HK-2 (cell line): ENCODE results near the gene PRKAR2A.

Experiments used
- DNase-seq: peaks from one replicate; pipeline ENCODE4 v3.0.0-alpha.2; 2018; ENCODE audit not compliant: unreplicated experiment

Gene PRKAR2A

GRCh38 chr3:48847504-48848423 lies at the start of gene PRKAR2A:
TSS of gene PRKAR2A (minus strand) at chr3:48847874. CDS start at chr3:48847596, 278 bp downstream.
- DNase-seq = peak; percentile 77

DNA sequence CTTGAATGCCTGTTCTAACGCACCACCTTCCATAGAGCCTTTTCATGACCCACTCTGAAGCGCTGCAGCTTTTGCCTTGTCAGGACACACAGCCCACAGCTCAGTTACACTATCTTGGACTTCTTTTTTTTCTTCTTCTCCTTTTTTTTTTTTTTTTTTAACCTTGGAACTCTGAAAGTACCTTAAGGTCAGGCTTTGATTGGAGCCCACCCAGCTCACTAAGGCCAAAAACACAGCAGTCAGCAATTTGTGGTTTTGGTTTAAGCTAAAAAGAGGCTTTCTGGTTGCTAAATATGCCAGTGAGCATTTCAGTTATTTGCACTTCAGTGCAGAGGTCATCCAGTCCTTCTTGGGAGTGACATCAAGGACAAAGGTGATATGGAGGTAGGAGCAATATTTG lies 49.3 kb upstream of the PRKAR2A start:
- no peak for DNase-seq

DNA sequence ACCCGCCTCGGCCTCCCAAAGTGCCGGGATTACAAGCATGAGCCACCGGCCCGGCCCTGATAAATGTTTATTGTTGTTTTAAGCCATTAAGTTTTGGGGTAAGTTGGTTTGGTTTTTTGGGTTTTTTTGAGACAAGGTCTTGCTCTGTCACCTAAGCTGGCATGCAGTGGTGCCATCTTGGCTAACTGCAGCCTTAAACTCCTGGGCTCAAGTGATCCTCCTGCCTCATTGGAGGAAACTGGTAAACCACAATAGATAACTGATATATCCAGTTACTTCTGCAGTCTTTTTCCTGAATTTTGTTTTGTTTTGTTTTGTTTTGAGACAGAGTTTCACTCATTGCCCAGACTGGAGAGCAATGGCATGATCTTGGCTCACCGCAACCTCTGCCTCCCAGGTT lies 46.8 kb upstream of the PRKAR2A start:
- no peak for DNase-seq

GRCh38 chr3:48891606-48892005 lies 43.9 kb upstream of the PRKAR2A start:
- DNase-seq = no peak

GRCh38 chr3:48885753-48886152 lies 38.1 kb upstream of the PRKAR2A start:
- DNase-seq = no peak

DNA sequence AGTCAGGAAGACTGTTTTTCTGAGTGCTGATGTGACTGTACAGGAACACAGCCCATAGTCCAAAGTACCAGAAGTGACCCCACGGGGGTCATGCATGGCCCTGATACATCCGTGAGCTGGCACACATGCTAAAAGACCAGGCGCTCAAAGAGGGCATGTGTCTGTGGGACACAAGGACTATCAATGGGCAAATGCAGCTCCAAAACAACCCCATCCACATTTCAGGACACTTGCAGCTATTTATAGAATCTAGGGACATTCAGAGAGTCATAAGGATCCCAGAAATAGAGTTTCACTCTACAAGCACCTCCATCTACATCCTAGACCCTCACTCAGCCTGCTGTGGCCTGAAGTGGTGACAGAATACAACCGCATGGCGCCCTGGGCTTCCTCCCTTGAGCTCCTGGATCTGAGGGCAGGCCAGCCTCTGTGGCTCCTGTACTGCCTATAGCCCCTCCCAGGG lies 34.0 kb upstream of the PRKAR2A start:
- DNase-seq = no peak

GRCh38 chr3:48881006-48881405 lies 33.3 kb upstream of the PRKAR2A start:
- DNase-seq = no peak

- no peak for DNase-seq
These were observed 32.3 kb upstream of the PRKAR2A start for GRCh38 chr3:48879994-48880377.

DNA sequence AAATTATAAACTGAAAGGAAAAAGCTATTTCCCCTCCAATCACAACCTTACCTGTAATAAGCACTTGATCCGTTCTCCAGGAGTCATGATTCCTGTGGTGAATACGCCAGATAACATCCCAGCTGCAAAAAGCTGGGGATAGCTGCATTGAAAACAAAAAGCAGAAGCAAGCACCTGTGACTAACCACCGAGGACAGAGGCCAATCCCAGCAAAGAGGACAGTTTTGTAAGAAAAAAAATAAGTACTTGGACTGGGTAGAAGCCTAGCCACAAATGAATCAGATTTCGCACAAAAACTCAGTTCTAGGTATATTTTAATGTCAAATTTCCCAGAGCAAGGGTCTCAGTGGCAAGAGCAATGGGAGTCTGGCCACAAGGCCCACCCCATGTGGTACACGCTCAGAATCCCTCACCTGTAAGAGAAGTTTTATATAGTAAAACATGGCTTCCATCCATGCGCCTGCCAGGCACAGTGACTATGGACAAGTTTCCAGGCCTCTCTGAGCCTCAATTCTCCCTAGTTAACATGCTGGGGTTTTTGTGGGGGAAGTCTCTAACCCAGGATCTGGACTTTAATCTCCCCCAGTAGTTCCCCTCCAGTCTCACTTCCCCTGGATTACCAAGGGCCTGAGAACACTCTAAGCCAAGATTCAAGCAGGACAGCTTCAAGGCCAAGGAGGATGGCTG lies 31.8 kb upstream of the PRKAR2A start:
- no peak for DNase-seq

DNA sequence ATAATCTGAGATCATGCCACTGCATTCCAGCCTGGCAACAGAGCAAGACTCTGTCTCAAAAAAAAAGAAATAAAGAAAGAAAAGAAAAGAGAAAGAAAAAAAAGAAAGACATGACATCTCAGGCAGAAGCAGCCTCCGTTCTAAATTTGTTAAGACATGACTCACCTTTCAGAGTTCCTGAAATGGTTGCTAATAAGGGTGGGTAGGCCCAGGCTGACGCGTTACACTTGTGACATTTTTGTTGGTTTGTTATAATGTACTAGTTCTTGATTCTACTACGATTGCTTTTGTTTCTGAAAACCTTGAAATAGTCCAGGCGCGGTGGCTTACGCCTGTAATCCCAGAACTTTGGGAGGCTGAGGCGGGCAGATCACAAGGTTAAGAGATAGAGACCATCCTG lies 30.0 kb upstream of the PRKAR2A start:
- no peak for DNase-seq

- DNase-seq = no peak
These were observed 15.4 kb upstream of the PRKAR2A start for GRCh38 chr3:48863122-48863521.

GRCh38 chr3:48859206-48859605 lies 11.5 kb upstream of the PRKAR2A start:
- DNase-seq = no peak

- DNase-seq = no peak
These were observed 11.0 kb upstream of the PRKAR2A start for GRCh38 chr3:48858709-48859108.

DNA sequence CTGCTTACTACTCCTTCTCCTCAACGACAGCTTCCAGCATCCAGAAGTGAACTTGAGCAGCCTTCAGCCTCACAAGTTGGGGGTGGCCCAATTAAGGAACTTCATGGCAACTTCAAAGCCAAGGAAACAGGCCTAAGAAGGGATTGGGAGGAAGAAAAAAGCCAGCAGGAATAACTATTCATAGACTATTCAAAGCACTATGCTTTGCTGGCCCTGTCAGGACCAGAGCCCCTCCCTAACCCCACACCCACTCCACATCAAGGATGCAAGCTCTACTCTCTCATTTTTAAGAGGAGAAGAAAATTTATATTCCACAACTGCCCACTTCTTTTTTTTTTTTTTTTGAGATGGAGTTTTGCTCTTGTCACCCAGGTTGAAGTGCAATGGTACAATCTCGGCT lies 10.0 kb upstream of the PRKAR2A start:
- DNase-seq = no peak

DNA sequence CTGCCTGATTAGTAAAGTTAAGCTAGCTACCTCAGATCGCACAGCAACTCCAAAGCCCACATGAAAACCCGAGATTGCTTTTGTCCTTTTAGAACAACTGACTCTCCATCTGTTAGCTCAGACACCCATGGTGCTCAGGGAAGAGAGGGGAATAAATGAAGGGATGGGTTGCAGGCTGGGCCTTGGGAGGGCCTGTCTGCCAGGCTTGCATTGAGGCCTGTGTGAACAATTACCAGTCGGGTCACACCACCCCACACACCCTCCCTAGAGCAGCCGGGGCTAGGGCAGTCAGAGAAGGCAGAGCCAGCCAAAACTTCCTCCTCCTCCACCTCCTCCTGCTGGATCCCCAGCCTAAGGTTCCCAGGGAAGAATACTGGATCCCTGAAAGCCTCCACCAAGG lies 8.8 kb upstream of the PRKAR2A start:
- no peak for DNase-seq

DNA sequence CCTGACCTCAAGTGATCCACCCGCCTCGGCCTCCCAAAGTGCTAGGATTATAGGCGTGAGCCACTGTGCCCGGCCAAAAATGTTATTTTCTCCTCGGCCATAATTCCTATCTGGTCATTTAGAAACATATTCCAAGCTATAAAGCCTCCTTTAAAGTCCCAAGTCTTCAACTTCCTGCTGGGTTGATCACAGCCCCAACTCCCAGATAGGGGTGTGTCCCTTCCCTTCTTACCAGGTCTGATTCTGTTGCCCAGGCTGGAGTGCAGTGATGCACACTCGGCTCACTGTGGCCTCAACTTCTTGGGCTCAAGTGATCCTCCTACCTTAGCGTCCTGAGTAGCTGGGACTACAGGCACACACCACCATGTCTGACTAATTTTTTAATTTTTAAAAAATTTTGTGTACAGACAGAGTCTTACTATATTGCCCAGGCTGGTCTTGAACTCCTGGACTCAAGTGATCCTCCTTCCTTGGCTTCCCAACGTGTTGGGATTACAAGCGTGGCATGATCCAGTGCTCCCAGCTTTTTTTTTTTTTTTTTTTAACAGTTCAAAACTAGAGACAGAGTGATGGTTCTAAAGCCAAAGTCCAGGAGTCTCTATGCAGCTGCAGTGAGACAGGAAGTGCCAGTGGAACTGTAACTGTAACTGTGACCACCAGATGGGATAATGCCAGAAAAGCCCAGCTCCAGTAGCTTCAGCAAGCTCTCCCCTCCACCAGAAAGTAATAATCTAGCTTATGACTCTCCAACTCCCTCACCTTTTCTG lies 8.2 kb upstream of the PRKAR2A start:
- no peak for DNase-seq

DNA sequence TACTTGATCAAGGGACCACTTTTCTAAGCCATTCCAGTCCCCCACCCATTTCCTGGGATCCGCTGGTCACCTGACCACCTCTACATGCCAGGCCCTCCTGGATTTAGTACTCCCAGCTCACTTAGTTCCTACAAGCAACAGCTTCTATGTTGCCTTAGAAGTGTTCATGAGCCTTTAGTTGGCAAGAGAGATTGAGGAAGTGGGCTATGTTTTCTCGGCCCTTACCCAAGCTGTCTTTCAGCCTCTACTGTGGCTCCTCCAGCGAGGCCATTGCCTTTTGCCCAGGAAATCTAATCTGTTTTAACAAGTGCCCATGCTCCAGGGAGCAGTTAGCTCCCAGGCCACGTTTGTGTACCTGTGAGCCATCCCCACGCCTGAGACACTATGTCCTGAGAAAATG lies 4.5 kb upstream of the PRKAR2A start:
- DNase-seq = no peak

DNA sequence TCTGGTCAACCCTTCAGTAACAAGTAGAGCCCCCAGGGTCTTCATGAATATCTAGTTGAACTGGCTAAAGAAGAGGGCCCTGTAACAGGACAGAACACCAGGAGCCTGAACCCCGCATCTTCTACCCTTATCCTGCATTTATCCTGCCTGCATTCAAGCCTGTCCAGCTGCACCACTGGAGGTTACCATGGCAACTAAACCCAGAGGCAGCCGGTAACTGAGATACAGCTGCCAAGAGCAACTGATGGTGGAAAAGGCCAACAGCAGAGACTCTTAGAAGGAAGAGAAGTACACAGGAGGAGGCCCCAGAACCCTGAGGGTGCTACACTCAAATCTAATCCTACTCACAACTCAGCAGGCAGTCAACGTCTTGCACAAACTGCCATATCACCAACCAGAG lies 3.7 kb upstream of the PRKAR2A start:
- DNase-seq = no peak

DNA sequence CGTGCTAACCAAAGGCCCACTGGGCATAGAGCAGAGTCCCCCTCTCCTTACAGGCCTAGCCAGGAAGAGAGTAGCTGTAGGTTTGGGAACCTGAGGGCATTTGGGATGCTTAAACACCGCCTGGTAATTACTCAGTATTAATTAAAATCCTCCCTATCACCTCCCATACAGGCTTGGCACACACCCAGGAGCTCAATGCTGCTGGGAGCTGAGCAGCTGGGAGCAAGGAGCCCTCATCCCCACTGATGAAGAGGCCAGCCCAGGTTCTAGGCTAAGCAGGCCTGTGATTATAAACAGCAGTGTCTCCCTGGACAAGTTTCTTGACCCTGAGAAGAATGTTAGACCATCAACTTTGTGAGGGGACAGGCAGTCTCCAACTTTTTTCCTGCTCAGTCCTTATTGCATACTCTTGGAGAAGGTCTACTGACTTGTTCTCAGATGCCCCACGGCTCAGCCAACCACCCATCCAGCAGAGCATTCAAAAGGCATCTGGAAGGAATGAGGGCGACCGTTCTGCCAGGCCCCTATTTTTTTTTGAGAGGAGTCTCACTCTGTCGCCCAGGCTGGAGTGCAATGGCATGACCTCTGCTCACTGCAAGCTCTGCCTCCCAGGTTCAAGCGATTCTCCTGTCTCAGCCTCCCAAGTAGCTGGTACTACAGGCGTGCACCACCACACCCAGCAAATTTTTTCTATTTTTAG lies 1.3 kb upstream of the PRKAR2A start:
- DNase-seq = no peak

- DNase-seq = peak; percentile 70
These were observed 596 bp downstream of the PRKAR2A start for GRCh38 chr3:48847053-48847503.

DNA sequence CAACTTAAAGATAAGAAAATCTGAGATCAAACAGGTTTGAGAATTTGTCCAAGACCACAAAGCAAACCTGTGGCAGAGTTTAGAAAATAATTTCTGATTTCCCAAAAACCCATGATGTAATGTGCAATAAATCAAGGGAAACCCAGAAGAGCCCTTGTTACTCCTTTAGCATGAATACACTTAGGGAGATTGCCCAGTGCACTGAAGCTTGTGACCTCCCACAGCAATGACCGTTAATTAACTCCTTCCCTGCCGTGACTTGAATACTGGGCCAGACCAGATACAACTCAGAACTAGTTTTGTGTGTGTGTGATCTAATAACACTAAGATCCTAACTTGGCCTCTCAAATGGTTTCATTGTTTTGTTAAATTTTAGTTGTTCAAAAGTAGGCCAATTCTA lies 2.5 kb downstream of the PRKAR2A start:
- DNase-seq = no peak

DNA sequence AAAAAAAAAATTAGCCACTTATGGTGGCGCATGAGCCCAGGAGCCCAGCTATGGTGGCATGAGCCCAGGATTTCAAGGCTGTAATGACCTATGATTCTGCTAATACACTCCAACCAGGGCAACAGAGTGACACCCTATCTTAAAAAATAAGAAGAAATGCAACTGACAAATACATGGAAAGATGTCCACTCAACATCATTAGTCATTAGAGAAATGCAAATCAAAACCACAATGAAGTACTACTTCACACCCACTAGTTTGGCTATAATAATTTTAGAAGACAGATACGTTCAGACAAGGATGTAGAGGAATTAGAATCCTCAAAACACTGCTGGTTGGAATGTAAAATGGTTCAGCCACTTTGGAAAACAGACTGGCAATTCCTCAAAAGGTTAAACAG lies 10.5 kb downstream of the PRKAR2A start:
- no peak for DNase-seq
